Activated T-cell treated with anti-CD3 and anti-CD28 coated beads, Interleukin-2, amount 50 U/mL, for 72 hours (primary cell): ENCODE results near the gene MARCHF9. TPM values are rescaled to one million over a fixed set of nuclear protein-coding genes. Genes with fewer than 3 reads are reported as not detected.
"Not testable (repeated sequence)": the region's sequence is repeated elsewhere in the genome, so short reads cannot be mapped to it uniquely, and the experiment has no call there.

ENCODE experiments used
- ATAC-seq, 2 donors: fragments of 150-1000 bp; cut with Tn5 transposase; replicated peaks in 1 of 2; 2 replicates each; pipeline ENCODE4 v1.10.0; 2021; ENCODE audit warnings: moderate library complexity in 2 of 2, mild to moderate bottlenecking in 1 of 2
- DNase-seq, 2 donors: peaks; one replicate each; pipeline ENCODE4 v3.0.0; 2021 to 2022; ENCODE audit warnings: mixed read lengths in 1 of 2
- H3K27ac Mint-ChIP-seq: one replicate; pipeline ENCODE4 v1.8.0; 2022; ENCODE audit warnings: mild to moderate bottlenecking, moderate library complexity, mixed read lengths
- H3K27me3 Mint-ChIP-seq: one replicate; pipeline ENCODE4 v1.8.0; 2022; ENCODE audit warnings: low read depth, mixed read lengths
- H3K36me3 Mint-ChIP-seq, 2 donors: one replicate each; pipeline ENCODE4 v1.8.0; 2022; ENCODE audit warnings: mixed read lengths in 2 of 2, mild to moderate bottlenecking in 1 of 2; ENCODE audit not compliant: insufficient read depth in 2 of 2
- H3K4me1 Mint-ChIP-seq: one replicate; pipeline ENCODE4 v1.8.0; 2022; ENCODE audit warnings: low read depth, mixed read lengths
- H3K4me3 Mint-ChIP-seq, 2 donors: one replicate each; pipeline ENCODE4 v1.8.0; 2022; ENCODE audit warnings: mild to moderate bottlenecking in 2 of 2, mixed read lengths in 2 of 2, moderate library complexity in 2 of 2
- H3K9me3 Mint-ChIP-seq, 2 donors: one replicate each; pipeline ENCODE4 v1.8.0; 2022; ENCODE audit warnings: mixed read lengths in 2 of 2
- total RNA-seq, 2 donors: library from RNA; stranded (reverse); gene quantifications; one replicate each; pipeline ENCODE4 v1.2.3, GENCODE V29; 2022

Gene MARCHF9
- 10 to 100 TPM; 30.2 to 32.9 TPM for total RNA-seq

GRCh38 chr12:57754411-57755193 lies at the start of gene MARCHF9:
TSS of gene MARCHF9 (plus strand) at chr12:57755103. CDS start at chr12:57755529, 426 bp downstream.
- Mint-ChIP-seq H3K4me1 (peaks cover 69% of the 10 kb centered on the region), H3K27me3 (no peaks in the 10 kb centered on the region), H3K9me3 (no peaks in the 10 kb centered on the region), H3K27ac (peak within 1 kb of the TSS; percentile 63), H3K36me3 (peaks cover 15 to 20% of the 10 kb centered on the region in 2 donors), H3K4me3 (peak within 1 kb of the TSS; percentile 93 to 95)
- ATAC-seq (peak; percentile 54 to 56), DNase-seq (peak; percentile 88 to 91)

DNA sequence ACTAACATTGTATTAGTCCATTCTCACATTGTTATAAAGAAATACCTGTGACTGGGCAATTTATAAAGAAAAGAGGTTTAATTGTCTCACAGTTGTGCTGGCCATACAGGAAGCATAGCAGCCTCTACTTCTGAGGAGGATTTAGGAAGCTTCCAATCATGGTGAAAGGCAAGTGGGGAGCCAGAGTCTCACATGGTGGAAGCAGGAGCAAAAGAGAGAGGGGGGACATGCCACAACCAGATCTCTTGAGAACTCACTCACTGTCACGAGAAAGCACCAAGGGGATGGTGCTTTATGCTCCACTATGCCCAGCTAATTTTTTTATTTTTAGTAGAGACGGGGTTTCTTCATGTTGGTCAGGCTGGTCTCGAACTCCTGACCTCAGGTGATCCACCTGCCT lies 47.7 kb upstream of the MARCHF9 start:
- Mint-ChIP-seq H3K4me3 (no peak overlapping the region), H3K27ac (no peak overlapping the region), H3K4me1 (no peaks in the 10 kb centered on the region), H3K27me3 (no peaks in the 10 kb centered on the region), H3K9me3 (peaks cover 0 to 4% of the 10 kb centered on the region in 2 donors), H3K36me3 (peaks cover 12 to 36% of the 10 kb centered on the region in 2 donors)
- no peak for ATAC-seq
- DNase-seq, result no peak

GRCh38 chr12:57708296-57708695 lies 46.6 kb upstream of the MARCHF9 start:
- Mint-ChIP-seq H3K36me3 (peaks cover 6 to 29% of the 10 kb centered on the region in 2 donors), H3K4me1 (no peaks in the 10 kb centered on the region), H3K27me3 (no peaks in the 10 kb centered on the region), H3K4me3 (no peak overlapping the region), H3K27ac (no peak overlapping the region), H3K9me3 (no peaks in the 10 kb centered on the region)
- ATAC-seq (no peak), DNase-seq (no peak)

DNA sequence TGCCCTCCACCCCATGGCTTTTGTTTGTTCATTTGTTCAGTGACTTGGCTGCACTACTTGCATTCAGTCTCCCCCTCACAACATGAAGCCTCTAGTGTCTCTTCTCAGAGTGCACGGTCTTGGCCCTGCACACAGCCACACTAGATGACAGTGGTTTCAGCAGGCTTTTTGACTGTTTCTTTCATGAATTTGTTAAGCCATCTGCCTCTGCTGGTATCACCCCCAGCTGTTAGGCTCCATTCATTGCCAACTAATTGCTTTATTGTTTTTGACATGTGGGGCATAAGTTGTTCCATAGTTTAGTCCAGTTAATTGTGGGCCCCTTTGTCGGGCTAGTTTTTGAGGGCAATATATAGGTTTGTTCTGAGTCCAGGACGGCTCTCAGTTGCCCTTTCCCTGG lies 42.2 kb upstream of the MARCHF9 start:
- H3K4me1 Mint-ChIP-seq, result no peaks in the 10 kb centered on the region
- no peak overlapping the region for H3K27ac Mint-ChIP-seq
- no peaks in the 10 kb centered on the region for H3K27me3 Mint-ChIP-seq
- H3K36me3 Mint-ChIP-seq, result peaks cover 0 to 5% of the 10 kb centered on the region in 2 donors
- no peak overlapping the region for H3K4me3 Mint-ChIP-seq
- ATAC-seq (no peak), DNase-seq (no peak)
- H3K9me3 Mint-ChIP-seq, result no peaks in the 10 kb centered on the region

DNA sequence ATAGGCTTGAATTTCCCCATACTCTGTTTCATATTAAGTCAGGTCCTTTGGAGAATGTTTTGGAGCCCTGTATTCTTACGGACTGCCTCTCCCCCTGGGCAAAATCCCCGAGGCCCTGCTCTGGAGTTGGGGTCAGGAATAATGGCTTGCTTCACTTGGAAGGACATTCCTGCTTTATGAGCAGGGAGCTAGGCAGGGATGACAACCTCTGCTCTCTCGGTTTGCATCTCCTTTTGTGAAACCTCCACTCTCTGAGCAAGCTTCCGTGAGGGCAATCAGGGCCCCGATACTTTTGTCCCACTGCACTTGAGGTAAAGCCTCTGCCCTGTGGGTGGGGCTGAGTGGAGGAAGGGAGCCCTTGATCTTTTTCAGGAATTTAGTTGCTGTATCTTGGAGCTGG lies 41.7 kb upstream of the MARCHF9 start:
- H3K36me3 Mint-ChIP-seq, result peaks cover 3 to 9% of the 10 kb centered on the region in 2 donors
- ATAC-seq (no peak), DNase-seq (no peak)
- H3K27me3 Mint-ChIP-seq, result no peaks in the 10 kb centered on the region
- no peak overlapping the region for H3K4me3 Mint-ChIP-seq
- no peaks in the 10 kb centered on the region for H3K4me1 Mint-ChIP-seq
- no peak overlapping the region for H3K27ac Mint-ChIP-seq
- no peaks in the 10 kb centered on the region for H3K9me3 Mint-ChIP-seq

GRCh38 chr12:57715036-57715748 lies 39.7 kb upstream of the MARCHF9 start:
- not testable (repeated sequence) for H3K4me1 Mint-ChIP-seq, DNase-seq, ATAC-seq, H3K9me3 Mint-ChIP-seq, H3K27me3 Mint-ChIP-seq, H3K4me3 Mint-ChIP-seq, H3K27ac Mint-ChIP-seq
- peaks cover 4 to 15% of the 10 kb centered on the region in 2 donors for H3K36me3 Mint-ChIP-seq

DNA sequence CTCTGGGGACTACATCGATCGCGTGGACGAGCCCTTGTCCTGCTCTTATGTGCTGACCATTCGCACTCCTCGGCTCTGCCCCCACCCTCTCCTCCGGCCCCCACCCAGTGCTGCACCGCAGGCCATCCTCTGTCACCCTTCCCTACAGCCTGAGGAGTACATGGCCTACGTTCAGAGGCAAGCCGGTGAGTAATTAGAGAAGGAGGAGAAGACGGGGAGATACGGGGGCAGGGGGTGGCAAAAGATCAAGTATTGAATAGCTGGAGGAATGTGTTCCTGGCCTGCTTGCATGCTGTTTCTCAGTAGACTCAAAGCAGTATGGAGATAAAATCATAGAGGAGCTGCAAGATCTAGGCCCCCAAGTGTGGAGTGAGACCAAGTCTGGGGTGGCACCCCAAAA lies 39.1 kb upstream of the MARCHF9 start:
- H3K27ac Mint-ChIP-seq, result no peak overlapping the region
- H3K4me1 Mint-ChIP-seq, result no peaks in the 10 kb centered on the region
- peaks cover 4 to 15% of the 10 kb centered on the region in 2 donors for H3K36me3 Mint-ChIP-seq
- H3K4me3 Mint-ChIP-seq, result no peak overlapping the region
- H3K9me3 Mint-ChIP-seq, result no peaks in the 10 kb centered on the region
- ATAC-seq (no peak), DNase-seq (no peak)
- no peaks in the 10 kb centered on the region for H3K27me3 Mint-ChIP-seq

- Mint-ChIP-seq H3K27me3 (no peaks in the 10 kb centered on the region), H3K9me3 (no peaks in the 10 kb centered on the region), H3K4me1 (no peaks in the 10 kb centered on the region), H3K27ac (no peak overlapping the region), H3K4me3 (no peak overlapping the region), H3K36me3 (peaks cover 4 to 15% of the 10 kb centered on the region in 2 donors)
- ATAC-seq (no peak), DNase-seq (no peak)
Measured at GRCh38 chr12:57716305-57716704, 38.6 kb upstream of the MARCHF9 start.

GRCh38 chr12:57717131-57717530 lies 37.8 kb upstream of the MARCHF9 start:
- ATAC-seq, result no peak
- H3K4me3 Mint-ChIP-seq, result no peak overlapping the region
- H3K36me3 Mint-ChIP-seq, result peaks cover 4 to 14% of the 10 kb centered on the region in 2 donors
- H3K9me3 Mint-ChIP-seq, result no peaks in the 10 kb centered on the region
- no peak for DNase-seq
- no peaks in the 10 kb centered on the region for H3K27me3 Mint-ChIP-seq
- H3K27ac Mint-ChIP-seq, result no peak overlapping the region
- no peaks in the 10 kb centered on the region for H3K4me1 Mint-ChIP-seq

DNA sequence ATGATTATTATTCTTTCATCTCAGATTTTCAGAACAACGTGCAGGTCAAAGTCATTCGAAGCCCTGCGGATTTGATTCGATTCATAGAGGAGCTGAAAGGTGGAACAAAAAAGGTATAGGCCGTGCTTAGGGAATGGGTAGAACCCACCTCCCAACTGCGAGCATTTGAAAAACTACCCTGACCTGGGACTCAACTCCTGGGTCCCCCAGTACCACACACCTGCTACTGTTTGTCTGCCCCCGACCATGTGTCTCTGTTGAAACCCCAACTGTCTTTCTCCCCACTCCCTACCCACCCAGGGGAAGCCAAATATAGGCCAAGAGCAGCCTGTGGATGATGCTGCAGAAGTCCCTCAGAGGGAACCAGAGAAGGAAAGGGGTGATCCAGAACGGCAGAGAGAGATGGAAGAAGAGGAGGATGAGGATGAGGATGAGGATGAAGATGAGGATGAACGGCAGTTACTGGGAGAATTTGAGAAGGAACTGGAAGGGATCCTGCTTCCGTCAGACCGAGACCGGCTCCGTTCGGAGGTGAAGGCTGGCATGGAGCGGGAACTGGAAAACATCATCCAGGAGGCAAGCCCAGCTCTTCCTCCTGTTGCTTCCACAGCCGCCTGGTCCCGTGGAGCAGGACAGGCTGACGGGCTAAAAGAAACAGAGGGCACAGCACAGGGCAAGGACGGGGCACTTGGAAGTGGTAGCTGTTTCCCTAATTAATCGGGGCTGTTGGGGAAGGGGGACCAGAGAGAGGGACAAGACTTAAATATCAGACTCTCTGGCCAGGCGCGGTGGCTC lies 36.9 kb upstream of the MARCHF9 start:
- no peaks in the 10 kb centered on the region for H3K9me3 Mint-ChIP-seq
- no peak overlapping the region for H3K27ac Mint-ChIP-seq
- H3K4me1 Mint-ChIP-seq, result no peaks in the 10 kb centered on the region
- no peak for ATAC-seq
- H3K4me3 Mint-ChIP-seq, result no peak overlapping the region
- H3K27me3 Mint-ChIP-seq, result no peaks in the 10 kb centered on the region
- H3K36me3 Mint-ChIP-seq, result peaks cover 4 to 12% of the 10 kb centered on the region in 2 donors
- no peak for DNase-seq

DNA sequence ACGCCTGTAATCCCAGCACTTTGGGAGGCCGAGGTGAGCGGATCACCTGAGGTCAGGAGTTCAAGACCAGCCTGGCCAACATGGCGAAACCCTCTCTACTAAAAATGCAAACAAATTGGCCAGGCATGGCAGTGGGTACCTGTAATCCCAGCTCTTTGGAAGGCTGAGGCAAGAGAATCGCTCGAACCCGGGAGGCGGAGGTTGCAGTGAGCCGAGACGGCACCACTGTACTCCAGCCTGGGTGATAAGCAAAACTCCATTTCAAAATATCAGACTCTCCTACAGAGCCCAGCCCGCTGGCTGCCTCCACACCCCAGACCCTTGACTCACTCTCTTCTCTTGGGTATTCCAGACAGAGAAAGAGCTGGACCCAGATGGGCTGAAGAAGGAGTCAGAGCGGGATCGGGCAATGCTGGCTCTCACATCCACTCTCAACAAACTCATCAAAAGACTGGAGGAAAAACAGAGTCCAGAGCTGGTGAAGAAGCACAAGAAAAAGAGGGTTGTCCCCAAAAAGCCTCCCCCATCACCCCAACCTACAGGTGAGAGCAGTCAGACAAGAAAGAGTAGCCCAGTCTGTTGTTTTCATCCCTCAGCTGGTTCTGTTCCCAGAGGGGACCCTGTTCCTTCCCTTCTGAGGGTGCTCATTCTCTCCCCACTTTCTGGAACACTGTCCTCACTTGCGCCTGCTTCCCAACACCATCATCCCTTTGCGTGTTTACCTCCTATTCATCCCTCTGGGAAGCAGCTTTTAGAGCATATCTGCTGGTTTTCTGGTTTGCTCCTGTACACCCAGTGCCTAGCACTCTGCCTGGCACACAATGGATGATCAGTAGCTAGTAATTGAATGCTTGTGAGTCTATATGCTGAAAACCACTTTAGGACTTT lies 36.0 kb upstream of the MARCHF9 start:
- DNase-seq, result no peak
- Mint-ChIP-seq H3K4me3 (no peak overlapping the region), H3K36me3 (peaks cover 4 to 12% of the 10 kb centered on the region in 2 donors)

More for the DNA sequence above, 36.0 kb upstream of the MARCHF9 start:
- Mint-ChIP-seq H3K4me1 (no peaks in the 10 kb centered on the region), H3K27me3 (no peaks in the 10 kb centered on the region), H3K27ac (no peak overlapping the region), H3K9me3 (no peaks in the 10 kb centered on the region)
- ATAC-seq, result peak in 1 of 2 donors; percentile 9
